ENCODE results near the gene HOXB1.

The HOXB1 gene

GRCh38 chr17:48541577-48542113, 10.8 kb upstream of the HOXB1 start:
- peak; percentile 38 for DNase-seq

GRCh38 chr17:48541036-48541576, 10.3 kb upstream of the HOXB1 start:
- peak; percentile 9 for DNase-seq

- no peak for DNase-seq
Observed at GRCh38 chr17:48540213-48540612, 9.4 kb upstream of the HOXB1 start.

- DNase-seq = no peak
Observed at GRCh38 chr17:48539177-48539576, 8.4 kb upstream of the HOXB1 start.

GRCh38 chr17:48537316-48537715, 6.5 kb upstream of the HOXB1 start:
- DNase-seq = no peak

GRCh38 chr17:48535793-48536559, 5.2 kb upstream of the HOXB1 start:
- DNase-seq = peak; percentile 24

- no peak for DNase-seq
Observed at GRCh38 chr17:48532261-48532660, 1.4 kb upstream of the HOXB1 start.

- DNase-seq = no peak
Observed at GRCh38 chr17:48530208-48530886, 464 bp downstream of the HOXB1 start.

- DNase-seq = no peak
Observed at GRCh38 chr17:48529683-48530009, 1.2 kb downstream of the HOXB1 start.

- DNase-seq = no peak
Observed at GRCh38 chr17:48528936-48529682, 1.7 kb downstream of the HOXB1 start.

- DNase-seq = no peak
Observed at GRCh38 chr17:48528153-48528935, 2.5 kb downstream of the HOXB1 start.

- no peak for DNase-seq
Observed at GRCh38 chr17:48527547-48527932, 3.3 kb downstream of the HOXB1 start.

GRCh38 chr17:48526608-48527546, 3.9 kb downstream of the HOXB1 start:
- no peak for DNase-seq

GRCh38 chr17:48523010-48523409, 7.8 kb downstream of the HOXB1 start:
- no peak for DNase-seq

GRCh38 chr17:48522031-48522653, 8.7 kb downstream of the HOXB1 start:
- DNase-seq = no peak

GRCh38 chr17:48520631-48521079, 10.2 kb downstream of the HOXB1 start:
- DNase-seq = no peak

GRCh38 chr17:48519427-48519826, 11.4 kb downstream of the HOXB1 start:
- no peak for DNase-seq

GRCh38 chr17:48517478-48517877, 13.3 kb downstream of the HOXB1 start:
- DNase-seq = no peak

- DNase-seq = no peak
Observed at GRCh38 chr17:48515925-48516900, 14.6 kb downstream of the HOXB1 start.

GRCh38 chr17:48514477-48514876, 16.3 kb downstream of the HOXB1 start:
- no peak for DNase-seq

Data from activated naive CD4-positive, alpha-beta T cell treated with Interleukin-2 at 50 U/mL for 16 hours (primary cell).